Measurements from ENCODE around the gene ANKRD13B.
"Not testable (repeated sequence)": the region's sequence is repeated elsewhere in the genome, so short reads cannot be mapped to it uniquely, and the experiment has no call there.

Gene ANKRD13B

GRCh38 chr17:29650396-29650795 is 57.5 kb downstream of the ANKRD13B start:
- DNase-seq: no peak

GRCh38 chr17:29651913-29652312 is 59.0 kb downstream of the ANKRD13B start:
- DNase-seq: not testable (repeated sequence)

GRCh38 chr17:29652976-29653375 is 60.0 kb downstream of the ANKRD13B start:
- no peak for DNase-seq

- DNase-seq: no peak
Observed at GRCh38 chr17:29653995-29654714, 61.2 kb downstream of the ANKRD13B start.

GRCh38 chr17:29655323-29655722 is 62.4 kb downstream of the ANKRD13B start:
- no peak for DNase-seq

GRCh38 chr17:29659155-29659554 is 66.2 kb downstream of the ANKRD13B start:
- no peak for DNase-seq

- no peak for DNase-seq
Observed at GRCh38 chr17:29661213-29661612, 68.3 kb downstream of the ANKRD13B start.

GRCh38 chr17:29663155-29663554 is 70.2 kb downstream of the ANKRD13B start:
- DNase-seq: no peak

Measured in retina (tissue), 1 donor.